ENCODE results near the gene HSD17B4.
"Not testable (repeated sequence)": the region's sequence is repeated elsewhere in the genome, so short reads cannot be mapped to it uniquely, and the experiment has no call there.

HSD17B4 gene

DNA sequence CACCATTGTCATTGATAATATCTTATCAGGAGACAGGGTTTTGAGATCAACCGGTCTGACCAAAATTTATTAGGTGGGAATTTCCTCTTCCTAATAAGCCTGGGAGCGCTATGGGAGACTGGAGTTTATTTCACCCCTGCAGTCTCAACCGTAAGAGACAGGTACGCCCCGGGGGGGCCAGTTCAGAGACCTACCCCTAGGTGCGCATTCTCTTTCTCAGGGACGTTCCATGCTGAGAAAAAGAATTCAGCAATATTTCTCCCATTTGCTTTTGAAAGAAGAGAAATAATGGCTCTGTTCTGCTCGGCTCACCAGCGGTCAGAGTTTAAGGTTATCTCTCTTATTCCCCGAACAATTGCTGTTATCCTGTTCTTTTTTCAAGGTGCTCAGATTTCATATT, 28.3 kb downstream of the HSD17B4 start:
- not testable (repeated sequence) for DNase-seq (ENCODE audit: low spot score)

DNA sequence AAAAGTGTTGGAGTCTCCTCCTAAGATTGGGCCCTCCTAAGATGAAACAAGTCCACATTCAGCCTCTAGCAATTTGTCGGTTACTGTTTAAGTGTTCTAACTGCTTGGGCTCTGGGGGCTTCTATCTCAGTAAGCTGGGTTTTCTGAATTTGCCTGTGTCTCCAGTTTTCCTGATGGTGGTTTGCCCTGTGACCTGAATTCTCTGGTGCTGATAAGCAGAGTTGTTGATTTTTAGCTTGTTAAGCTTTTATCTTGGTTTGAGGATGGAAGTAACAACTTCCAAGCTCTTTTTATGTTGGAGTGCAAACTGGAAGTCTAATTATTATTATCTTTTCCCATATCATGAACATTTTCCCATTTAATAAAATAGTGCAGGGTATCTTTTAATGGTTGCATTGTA, 30.9 kb downstream of the HSD17B4 start:
- no peak for DNase-seq (ENCODE audit: low spot score)

DNA sequence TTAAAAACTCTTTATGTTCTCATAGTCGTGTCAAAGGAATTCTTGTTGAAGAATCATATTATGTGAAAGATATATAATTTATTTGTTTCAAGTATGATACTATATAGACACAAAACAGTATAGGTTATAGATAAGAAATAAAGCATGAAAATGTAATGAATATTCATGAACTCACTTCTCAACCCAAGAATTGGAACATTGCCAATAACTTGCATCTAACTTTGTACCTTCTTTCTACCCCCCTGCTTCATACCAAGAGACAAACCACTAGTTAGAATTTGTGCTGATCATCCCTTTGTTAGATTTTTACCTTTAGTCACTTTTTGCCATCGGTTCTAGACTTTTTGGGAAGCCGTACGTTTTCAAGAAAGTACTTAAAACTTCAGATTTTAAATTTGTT, 32.6 kb downstream of the HSD17B4 start:
- DNase-seq (ENCODE audit: low spot score), result no peak

DNA sequence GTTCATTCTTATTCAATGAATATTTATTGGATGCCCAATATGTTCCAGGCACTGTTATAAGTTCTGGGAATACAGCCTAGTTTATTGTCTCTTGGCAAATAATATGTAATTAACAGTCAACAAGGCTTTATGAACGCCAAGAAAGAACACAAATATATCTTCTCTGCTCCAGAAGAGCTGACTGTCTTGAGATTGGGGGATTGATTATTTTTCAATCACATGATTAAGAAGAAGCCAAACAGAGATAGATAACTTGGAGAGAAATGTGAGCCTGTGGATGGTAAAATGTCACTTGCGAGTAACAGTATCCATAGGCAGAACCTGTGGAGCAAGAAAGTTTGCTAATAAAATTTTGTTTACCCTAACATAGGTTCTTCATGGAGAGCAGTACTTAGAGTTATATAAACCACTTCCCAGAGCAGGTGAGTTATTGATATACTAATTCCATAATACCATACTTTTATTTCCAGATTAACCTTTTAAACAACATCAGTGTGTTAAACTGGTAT, 49.4 kb downstream of the HSD17B4 start:
- no peak for DNase-seq (ENCODE audit: low spot score)

DNA sequence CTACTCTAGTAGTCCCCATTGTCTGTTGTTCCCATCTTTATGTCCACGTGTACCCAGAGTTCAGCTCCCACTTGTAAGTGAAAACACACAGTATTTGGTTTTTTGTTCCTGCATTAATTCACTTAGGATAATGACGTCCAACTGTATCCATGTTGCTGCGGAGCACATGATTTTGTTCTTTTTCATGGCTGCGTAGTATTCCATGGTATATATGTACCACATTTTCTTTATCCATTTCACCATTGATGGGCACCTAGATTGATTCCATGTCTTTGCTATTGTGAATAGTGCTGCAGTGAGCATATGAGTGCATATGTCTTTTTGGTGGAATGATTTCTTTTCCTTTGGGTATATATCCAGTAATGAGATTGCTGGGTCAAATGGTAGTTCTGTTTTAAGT, 51.6 kb downstream of the HSD17B4 start:
- DNase-seq (ENCODE audit: low spot score), result not testable (repeated sequence)

DNA sequence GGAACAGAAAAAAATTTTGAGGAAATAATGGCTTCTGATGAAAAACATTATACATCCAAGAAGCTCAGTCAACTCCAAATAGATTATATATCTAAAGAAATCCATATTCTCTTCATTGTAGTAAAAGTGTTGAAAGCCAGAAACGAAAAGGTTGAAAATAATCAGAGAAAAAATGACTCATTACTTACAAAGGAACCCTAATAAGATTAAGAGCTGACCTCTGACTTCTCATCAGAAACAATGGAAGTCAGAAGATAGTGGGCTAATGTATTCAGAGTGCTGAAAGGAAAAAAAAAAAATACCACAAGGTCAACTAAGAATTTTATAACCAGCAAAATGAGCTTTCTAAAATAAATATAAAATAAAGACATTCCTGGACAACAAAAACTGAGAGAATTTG, 60.0 kb downstream of the HSD17B4 start:
- peak; percentile 11 for DNase-seq (ENCODE audit: low spot score)

DNA sequence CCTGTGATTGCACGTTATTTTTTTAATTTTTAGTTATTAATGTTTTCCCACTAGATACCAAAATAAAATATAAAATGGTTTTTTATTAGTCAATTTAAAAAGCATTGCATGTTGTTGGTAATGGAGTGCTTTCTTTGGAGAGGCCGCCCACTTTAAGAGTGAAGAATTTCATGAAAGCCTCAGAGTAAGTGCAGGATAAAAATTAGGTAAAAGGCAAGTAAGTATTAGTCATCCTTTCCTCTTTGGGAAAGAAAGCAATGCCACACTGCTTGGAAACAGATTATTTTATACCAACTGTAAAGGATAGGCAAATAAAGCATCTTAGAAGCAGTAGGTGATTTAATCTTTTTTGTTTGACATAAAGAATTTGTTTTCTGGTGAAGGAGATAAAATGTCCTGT, 62.9 kb downstream of the HSD17B4 start:
- DNase-seq (ENCODE audit: low spot score), result no peak

DNA sequence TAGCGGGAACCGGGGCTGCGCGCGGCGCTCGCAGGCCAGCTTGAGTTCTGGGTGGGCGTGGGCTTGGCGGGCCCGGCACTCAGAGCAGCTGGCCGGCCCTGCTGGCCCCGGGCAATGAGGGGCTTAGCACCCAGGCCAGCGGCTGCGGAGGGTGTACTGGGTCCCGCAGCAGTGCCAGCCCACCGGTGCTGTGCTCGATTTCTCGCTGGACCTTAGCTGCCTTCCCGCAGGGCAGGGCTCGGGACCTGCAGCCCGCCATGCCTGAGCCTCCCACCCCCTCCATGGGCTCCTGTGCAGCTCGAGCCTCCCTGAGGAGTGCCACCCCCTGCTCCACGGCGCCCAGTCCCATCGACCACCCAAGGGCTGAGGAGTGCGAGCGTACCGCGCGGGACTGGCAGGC, 64.8 kb downstream of the HSD17B4 start:
- not testable (repeated sequence) for DNase-seq (ENCODE audit: low spot score)

DNA sequence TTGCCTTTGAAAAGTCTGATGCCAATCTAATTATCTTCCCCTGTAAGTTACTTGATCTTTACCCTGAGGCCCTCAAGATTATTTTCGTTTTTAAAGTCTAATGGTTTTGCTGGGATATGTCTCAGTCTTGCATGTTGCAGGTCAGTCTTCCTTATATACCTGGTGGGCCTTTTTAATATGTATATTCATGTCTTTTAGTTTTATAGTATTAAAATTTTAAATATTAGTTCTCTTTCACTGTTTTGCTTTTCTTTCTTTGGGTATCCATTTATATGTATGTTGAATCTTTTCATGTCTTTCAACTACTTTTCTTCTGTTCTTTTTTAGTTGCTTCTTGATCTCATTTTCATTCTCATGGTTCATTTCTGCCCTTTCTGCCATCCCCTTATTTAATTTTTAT, 68.9 kb downstream of the HSD17B4 start:
- no peak for DNase-seq (ENCODE audit: low spot score)

DNA sequence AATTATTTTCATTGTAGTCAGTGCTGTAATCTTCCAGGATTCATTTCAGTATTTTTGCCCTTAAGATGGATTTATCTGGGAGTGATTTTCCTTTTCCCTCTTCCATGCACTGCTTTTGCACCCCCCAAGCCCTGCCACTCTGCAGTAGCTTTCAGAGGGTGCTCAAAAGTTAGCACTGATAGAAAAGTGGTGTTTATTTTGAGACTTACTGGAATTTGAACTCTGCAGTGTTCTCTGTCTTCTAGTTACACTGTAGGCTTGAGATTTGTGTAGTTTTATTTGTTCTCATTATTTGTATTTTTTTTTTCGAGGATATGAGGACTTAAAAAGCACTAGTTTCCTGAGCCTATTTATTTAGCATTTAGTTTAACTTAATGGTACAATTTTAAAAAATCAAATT, 70.5 kb downstream of the HSD17B4 start:
- DNase-seq (ENCODE audit: low spot score), result no peak

DNA sequence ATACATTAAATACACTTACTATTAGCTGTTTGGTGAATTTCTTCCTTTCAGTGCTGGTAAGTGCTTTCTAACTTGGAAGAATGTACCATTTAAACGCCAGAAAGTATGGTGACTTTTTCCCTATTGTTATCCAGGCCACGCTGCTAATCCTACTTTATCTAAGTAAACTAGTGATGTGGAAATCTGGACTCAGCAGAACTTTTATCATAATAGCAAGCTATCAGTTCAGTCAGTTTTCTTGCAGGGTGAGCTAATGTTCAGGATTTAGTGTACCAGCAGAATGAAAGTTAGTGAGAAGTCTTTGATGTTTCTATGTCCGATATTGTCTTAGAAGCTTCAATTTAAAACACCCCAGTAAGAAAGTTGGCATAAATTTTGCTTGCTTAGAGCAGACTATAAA, 72.2 kb downstream of the HSD17B4 start:
- DNase-seq (ENCODE audit: low spot score), result no peak

DNA sequence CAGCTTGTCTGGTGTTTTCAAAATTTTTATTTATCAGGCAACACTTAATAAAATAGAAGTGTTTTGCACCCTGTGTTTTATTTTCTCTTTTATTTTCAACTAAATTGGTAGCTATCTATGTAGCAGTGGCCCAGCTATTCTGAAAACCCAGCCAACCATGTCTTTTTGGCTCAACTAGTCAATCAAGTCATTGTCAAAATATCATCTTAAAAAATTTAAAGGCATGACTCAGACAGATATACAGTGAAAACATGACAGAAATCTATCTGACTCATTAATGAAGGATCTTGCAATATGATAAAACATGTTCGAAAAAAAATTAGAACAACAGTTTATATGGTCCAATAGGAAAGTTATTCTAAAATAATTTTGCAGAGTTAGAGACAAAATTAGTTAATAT, 75.1 kb downstream of the HSD17B4 start:
- DNase-seq (ENCODE audit: low spot score), result no peak

DNA sequence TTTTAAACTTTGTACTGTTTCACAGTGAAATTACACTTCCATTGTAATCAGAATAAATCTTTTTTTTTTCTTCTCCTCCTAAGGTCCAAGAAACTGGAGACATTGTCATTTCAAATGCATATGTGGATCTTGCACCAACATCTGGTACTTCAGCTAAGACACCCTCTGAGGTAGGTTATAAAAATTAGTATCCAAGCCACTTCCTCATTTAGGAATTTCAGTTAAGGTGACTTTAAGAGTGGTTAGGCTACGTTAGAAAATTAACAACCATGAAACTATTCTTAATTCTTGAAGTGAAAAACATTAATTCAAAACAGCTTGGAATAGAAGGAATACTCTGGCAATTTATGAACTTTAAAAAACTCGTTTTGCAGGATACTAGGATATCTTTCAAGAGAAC, 77.5 kb downstream of the HSD17B4 start:
- DNase-seq (ENCODE audit: low spot score), result no peak

DNA sequence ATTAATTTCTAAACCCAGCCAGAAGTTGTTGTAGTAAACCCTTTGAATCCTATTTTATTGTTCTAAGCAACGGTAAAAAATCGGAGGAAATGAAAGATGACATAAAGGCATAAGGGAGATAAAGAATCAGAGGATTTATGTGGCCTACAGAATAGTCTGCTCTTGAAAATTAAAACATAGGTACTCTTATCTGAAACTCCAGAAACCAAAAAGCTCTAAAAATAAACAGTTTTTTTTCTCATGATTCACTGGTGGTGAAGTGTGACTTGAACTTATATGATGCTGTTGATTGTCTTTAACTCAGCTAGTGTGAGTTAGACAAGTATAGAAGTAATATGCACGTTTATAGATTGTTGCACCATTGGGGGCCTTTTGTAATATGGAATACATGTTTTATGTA, 80.3 kb downstream of the HSD17B4 start:
- DNase-seq (ENCODE audit: low spot score), result no peak

DNA sequence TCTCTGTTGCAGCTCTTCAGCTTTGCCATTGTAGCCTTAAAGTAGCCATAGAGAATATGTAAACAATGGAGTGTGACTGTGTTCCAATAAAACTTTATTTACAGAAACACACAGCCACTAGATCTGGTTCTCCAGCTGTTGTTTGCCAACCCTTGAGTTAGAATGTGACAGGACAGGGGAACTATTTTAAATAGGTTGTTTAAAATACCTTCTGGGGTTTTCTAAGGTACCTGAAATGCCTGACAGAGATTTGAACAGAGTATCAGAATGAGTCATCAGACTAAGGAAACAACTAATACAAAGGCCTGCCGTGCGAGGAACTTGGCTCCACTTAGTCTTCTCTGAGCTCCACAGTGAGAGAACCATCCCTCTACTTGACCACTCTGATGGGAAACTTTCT, 85.4 kb downstream of the HSD17B4 start:
- no peak for DNase-seq (ENCODE audit: low spot score)

DNA sequence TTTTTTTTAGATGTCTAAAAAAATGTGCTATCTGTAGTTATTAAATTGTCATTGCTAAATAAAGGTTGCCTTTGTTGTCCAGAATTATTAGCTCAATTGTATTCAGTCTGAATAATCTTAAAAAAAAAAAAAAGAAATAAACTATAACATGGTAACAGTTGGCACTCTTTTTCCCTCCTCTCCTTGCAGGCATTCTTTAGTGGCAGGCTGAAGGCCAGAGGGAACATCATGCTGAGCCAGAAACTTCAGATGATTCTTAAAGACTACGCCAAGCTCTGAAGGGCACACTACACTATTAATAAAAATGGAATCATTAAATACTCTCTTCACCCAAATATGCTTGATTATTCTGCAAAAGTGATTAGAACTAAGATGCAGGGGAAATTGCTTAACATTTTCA, 89.4 kb downstream of the HSD17B4 start:
- no peak for DNase-seq (ENCODE audit: low spot score)

DNA sequence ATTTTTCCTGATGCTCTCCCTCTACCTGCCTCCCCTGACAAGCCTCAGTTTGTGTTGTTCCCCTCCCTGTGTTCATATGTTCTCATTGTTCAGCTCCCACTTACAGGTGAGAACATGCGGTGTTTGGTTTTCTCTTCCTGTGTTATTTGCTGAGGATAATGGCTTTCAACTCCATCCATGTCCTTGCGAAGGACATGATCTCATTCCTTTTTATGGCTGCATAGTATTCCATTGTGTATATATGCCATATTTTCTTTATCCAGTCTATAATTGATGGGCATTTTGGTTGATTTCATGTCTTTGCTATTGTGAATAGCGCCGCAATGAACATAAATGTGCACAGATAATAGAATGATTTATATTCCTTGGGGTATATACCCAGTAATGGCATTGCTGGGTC, 99.5 kb downstream of the HSD17B4 start:
- DNase-seq (ENCODE audit: low spot score), result no peak

DNA sequence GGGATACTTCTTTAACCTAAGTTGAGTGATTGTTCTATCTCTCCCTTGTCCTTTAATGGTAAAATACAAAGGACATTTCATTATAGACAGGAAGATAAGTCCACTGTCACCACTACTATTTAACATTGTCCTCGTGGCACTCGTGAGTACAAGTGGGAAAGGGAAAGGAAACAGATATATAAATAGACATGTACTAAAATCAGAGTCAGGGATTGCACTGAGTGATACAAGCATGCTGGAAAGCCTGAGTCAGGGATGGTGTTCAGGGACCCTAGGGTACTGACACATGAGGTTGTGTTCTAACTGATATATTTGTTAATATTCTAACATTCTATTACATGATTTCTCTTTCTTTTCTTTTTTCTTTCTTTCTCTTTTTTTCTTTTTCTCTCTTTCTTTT, 102.3 kb downstream of the HSD17B4 start:
- no peak for DNase-seq (ENCODE audit: low spot score)

DNA sequence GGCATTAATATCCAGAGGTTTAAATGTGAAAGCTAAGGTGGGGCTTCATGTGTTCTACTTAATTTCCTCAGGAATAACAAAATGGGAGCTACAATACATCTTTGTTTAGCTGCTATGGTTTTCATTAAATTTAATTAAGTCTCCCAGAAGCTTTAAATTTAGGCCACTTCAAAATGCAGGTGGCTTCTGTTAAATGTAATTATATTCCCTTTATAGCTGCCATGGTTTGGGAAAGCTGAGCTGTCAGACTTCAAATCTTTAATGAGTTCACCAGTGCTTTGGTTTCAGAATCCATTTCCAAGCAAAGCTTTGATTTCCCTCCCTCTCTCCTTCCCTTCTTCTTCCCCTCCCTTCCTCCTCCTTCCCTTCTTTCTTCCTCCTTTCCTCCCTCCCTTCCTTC, 118.6 kb downstream of the HSD17B4 start:
- DNase-seq (ENCODE audit: low spot score), result no peak

DNA sequence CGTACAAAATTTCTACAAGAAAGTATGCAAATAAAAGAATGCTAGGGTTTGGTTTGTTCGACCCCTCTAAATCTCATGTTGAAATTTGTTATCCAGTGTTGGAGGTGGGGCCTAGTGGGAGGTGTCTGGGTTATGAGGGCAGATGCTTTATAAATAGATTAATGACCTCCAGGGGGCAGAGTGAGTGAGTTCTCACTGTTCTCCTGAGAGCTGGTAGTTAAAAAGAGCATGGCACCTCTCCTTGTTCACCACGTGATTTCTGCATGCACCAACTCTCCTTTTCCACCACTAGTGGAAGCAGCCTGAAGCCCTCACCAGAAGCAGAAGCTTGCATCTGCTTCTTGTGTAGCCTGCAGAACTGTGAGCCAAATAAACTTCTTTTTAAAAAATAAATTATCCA, 126.6 kb downstream of the HSD17B4 start:
- peak; percentile 73 for DNase-seq (ENCODE audit: low spot score)

DNA sequence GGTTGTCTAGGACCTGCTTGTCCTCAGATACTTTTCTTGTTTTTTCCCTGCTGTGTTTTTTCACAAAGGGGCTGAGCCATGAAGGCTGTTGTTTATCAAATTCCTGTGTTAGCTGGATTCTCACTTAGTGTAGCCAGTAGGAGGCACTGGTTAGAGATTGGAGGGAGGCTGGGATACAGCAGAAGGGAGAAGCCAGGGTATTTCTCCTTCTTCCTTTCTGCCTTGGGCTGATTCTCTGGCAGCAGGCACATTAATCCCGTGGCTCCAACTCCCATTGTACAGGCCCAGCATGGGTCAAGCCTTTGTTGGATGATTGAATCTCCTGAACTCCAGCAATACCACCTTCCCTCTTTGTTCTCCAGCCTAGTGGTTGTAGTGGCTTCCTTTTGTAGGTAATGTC, 130.7 kb downstream of the HSD17B4 start:
- DNase-seq (ENCODE audit: low spot score), result no peak

DNA sequence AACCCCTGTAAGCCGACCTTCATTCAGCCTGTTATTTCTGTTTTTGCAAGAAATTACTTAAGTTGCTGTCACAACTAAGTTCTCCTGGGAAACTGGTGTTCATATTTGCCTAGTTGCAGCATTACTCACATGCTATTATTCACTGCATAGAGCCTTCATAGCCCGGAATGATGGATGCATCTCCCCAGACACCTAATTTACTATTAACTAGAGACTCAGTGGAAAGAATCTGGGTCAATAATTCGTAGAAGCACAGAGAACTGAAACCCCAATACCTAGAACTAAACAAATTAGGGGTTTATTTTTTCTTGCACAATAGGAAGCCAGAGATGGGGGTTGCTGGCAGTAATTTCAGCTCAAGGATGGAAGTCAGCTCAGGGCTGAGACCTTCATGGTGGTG, 131.4 kb downstream of the HSD17B4 start:
- DNase-seq (ENCODE audit: low spot score), result peak; percentile 10

All from RKO (cell line).